ENCODE results near the gene KIF9. TPM values are rescaled to one million over a fixed set of nuclear protein-coding genes. Genes with fewer than 3 reads are reported as not detected.
"Not testable (repeated sequence)": the region's sequence is repeated elsewhere in the genome, so short reads cannot be mapped to it uniquely, and the experiment has no call there.

The KIF9 gene
- total RNA-seq, 2 experiments from 2014 or later, result 8.3 to 8.8 TPM

GRCh38 chr3:47293822-47294221, 11.2 kb upstream of the KIF9 start:
- peaks cover 20% of the 10 kb centered on the region for H3K36me3 Mint-ChIP-seq (ENCODE audit: low read depth)
- H3K27ac Mint-ChIP-seq, result no peak overlapping the region
- H3K4me3 Mint-ChIP-seq, result no peak overlapping the region
- TF ChIP-seq, protein P1, sequence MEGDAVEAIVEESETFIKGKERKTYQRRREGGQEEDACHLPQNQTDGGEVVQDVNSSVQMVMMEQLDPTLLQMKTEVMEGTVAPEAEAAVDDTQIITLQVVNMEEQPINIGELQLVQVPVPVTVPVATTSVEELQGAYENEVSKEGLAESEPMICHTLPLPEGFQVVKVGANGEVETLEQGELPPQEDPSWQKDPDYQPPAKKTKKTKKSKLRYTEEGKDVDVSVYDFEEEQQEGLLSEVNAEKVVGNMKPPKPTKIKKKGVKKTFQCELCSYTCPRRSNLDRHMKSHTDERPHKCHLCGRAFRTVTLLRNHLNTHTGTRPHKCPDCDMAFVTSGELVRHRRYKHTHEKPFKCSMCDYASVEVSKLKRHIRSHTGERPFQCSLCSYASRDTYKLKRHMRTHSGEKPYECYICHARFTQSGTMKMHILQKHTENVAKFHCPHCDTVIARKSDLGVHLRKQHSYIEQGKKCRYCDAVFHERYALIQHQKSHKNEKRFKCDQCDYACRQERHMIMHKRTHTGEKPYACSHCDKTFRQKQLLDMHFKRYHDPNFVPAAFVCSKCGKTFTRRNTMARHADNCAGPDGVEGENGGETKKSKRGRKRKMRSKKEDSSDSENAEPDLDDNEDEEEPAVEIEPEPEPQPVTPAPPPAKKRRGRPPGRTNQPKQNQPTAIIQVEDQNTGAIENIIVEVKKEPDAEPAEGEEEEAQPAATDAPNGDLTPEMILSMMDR (IDR thresholded peaks at IDR 0.05), result no peak
- DNase-seq (no peak), ATAC-seq (no peak)
- POLR2A ChIA-PET, result interaction anchor here (1.4 kb wide), 1 partner anchor 11 kb away, joined by 5 read pairs; the partner anchor contains the start of gene KLHL18
- intact Hi-C loops (cut with micrococcal nuclease), result no loop called here
- H3K4me1 Mint-ChIP-seq (ENCODE audit: low read depth), result peaks cover 35% of the 10 kb centered on the region
- H3K9me3 Mint-ChIP-seq, result no peaks in the 10 kb centered on the region
- CTCF ChIA-PET, result interaction anchor here (0.8 to 1.4 kb wide), 3 partner anchors 10 to 76 kb away, joined by 3 to 6 read pairs (median 4); no protein-coding TSS in a partner anchor
- no peaks in the 10 kb centered on the region for H3K27me3 Mint-ChIP-seq

GRCh38 chr3:47291754-47292420, 9.3 kb upstream of the KIF9 start:
- POLR2A ChIA-PET, result interaction anchor here (1.5 to 1.9 kb wide), 2 partner anchors 9 to 127 kb away, joined by 4 to 10 read pairs; partner anchors contain the start of genes KIF9, KLHL18 and SETD2
- peaks cover 29% of the 10 kb centered on the region for H3K4me1 Mint-ChIP-seq (ENCODE audit: low read depth)
- H3K9me3 Mint-ChIP-seq; H3K27me3 Mint-ChIP-seq; ATAC-seq; H3K27ac Mint-ChIP-seq; H3K4me3 Mint-ChIP-seq; DNase-seq; intact Hi-C loops (cut with micrococcal nuclease): not testable (repeated sequence)
- CTCF ChIA-PET, result interaction anchor here (0.8 to 1.2 kb wide), 4 partner anchors 10 to 223 kb away, joined by 3 to 4 read pairs (median 4); partner anchors contain the start of genes KIF9 and SETD2
- peaks cover 16% of the 10 kb centered on the region for H3K36me3 Mint-ChIP-seq (ENCODE audit: low read depth)

DNA sequence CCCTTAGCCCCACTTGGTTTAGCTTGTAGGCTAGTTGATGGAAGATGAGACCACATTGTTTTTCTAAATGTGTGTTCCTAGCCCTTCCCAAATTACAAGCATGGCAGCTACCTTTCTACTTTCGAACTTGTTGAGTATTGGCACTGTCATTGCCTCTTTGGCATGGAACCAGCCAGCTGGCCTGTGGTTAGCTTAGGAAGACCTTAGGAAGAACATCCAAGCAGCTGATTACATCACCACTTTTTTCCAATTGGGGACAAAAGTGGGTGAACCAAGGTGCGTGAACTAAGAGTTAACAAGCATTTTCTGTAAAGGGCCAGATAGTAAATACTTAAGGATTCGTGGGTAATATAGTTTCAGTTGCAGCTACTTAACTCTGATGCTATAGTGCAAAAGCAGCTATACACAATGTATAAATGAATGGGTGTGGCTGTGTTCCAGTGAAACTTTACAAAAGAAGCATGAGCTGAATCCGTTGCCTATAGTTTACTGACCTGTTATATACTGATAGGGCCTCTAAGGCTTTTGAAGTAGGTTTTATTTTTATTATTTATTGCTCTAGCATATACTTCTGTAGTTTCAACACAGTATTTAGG, 8.7 kb upstream of the KIF9 start:
- ChIA-PET CTCF (interaction anchor here (0.8 to 1.2 kb wide), 3 partner anchors 13 to 222 kb away, joined by 3 to 4 read pairs (median 4); partner anchors contain the start of gene SETD2), POLR2A (interaction anchor here (1.5 to 1.9 kb wide), 3 partner anchors 8 to 127 kb away, joined by 3 to 10 read pairs (median 4); partner anchors contain the start of genes KIF9, KLHL18 and SETD2)
- Mint-ChIP-seq H3K36me3 (ENCODE audit: low read depth) (peaks cover 21% of the 10 kb centered on the region), H3K9me3 (no peaks in the 10 kb centered on the region), H3K27ac (no peak overlapping the region), H3K4me1 (ENCODE audit: low read depth) (peaks cover 29% of the 10 kb centered on the region), H3K27me3 (no peaks in the 10 kb centered on the region), H3K4me3 (no peak overlapping the region)
- intact Hi-C loops (cut with micrococcal nuclease), result no loop called here
- ATAC-seq, result no peak
- TF ChIP-seq, protein P1 (IDR thresholded peaks at IDR 0.05), result no peak
- no peak for DNase-seq

DNA sequence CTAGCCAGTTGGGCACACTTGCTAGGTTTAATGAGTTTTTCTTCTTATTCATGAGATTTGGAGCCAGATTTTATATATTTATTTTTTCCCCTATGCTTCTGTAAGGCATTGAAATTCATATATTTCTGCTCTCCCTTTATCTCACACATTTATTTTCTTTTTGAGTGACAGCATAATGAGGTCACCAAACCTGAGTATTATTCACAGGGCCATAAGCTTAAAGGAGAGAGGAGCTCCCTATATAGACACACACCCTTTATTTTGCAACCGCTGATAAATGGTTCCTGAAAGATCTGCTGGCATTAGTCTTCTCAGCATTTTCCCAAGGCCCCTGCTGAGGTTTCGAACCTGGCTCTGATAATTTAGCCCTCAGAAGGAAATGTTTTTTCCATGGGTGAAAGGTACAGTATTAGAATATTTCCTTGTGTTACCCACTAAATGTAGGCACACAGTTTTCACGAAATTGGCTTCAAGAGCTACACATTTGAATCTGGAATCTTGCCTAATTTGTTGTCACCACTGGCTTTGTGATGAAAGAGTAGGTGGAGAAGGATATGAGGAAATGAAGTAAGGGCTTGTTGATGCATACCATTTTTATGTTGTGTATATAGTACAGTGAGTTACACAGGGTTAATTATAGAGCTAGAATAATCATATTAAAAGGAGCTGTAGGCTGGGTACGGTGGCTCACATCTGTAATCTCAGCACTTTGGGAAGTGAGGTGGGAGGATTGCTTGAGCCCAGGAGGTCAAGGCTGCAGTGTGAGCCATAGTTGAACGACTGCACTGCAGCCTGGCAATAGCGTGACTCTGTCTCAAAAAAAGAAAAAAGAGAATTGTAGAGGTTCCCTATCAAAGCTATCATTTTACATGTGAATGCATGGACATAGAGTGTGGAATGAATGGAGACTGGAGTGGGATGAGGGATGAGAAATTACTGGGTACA, 6.6 kb upstream of the KIF9 start:
- peaks cover 23% of the 10 kb centered on the region for H3K36me3 Mint-ChIP-seq (ENCODE audit: low read depth)
- no peaks in the 10 kb centered on the region for H3K27me3 Mint-ChIP-seq

More for the DNA sequence above, 6.6 kb upstream of the KIF9 start:
- H3K27ac Mint-ChIP-seq, result no peak overlapping the region
- TF ChIP-seq, protein P1 (IDR thresholded peaks at IDR 0.05), result no peak
- intact Hi-C loops (cut with micrococcal nuclease), result no loop called here
- ChIA-PET POLR2A (interaction anchor here (1.5 to 1.8 kb wide), 2 partner anchors 8 to 22 kb away, joined by 3 read pairs; no protein-coding TSS in a partner anchor), CTCF (interaction anchor here (1.2 kb wide), 1 partner anchor 8 kb away, joined by 4 read pairs; no protein-coding TSS in a partner anchor)
- H3K4me1 Mint-ChIP-seq (ENCODE audit: low read depth), result peaks cover 30% of the 10 kb centered on the region
- no peak overlapping the region for H3K4me3 Mint-ChIP-seq
- no peak for ATAC-seq
- H3K9me3 Mint-ChIP-seq, result no peaks in the 10 kb centered on the region
- no peak for DNase-seq

All from activated CD8-positive, alpha-beta T cell treated with anti-CD3 and anti-CD28 coated beads for 36 hours (primary cell).